Measurements from ENCODE around the gene DCLK3. TPM values are rescaled to one million over a fixed set of nuclear protein-coding genes. Genes with fewer than 3 reads are reported as not detected.

Gene DCLK3
- total RNA-seq, 1 experiment from 2014 or later, result 0.55 TPM

- no peak overlapping the region for H3K27ac Mint-ChIP-seq
- no peaks in the 10 kb centered on the region for H3K4me1 Mint-ChIP-seq
- H3K36me3 Mint-ChIP-seq, result no peaks in the 10 kb centered on the region
- ATAC-seq (no peak), DNase-seq (ENCODE audit: low spot score) (no peak)
- TF ChIP-seq ATF6 (CRISPR knock-in tag; IDR thresholded peaks at IDR 0.05) (no peak), NR2C2 (CRISPR knock-in tag; IDR thresholded peaks at IDR 0.05) (no peak), ZBTB43 (CRISPR knock-in tag; IDR thresholded peaks at IDR 0.05) (no peak)
- no peaks in the 10 kb centered on the region for H3K27me3 Mint-ChIP-seq (ENCODE audit: low read depth)
- CTCF ChIA-PET, result interaction anchor here (1.4 to 1.5 kb wide), 2 partner anchors 30 to 818 kb away, joined by 3 read pairs; no protein-coding TSS in a partner anchor
- no peaks in the 10 kb centered on the region for H3K9me3 Mint-ChIP-seq
- no peak overlapping the region for H3K4me3 Mint-ChIP-seq
- POLR2A ChIA-PET, result no interaction called here
These were observed 19.8 kb upstream of the DCLK3 start for GRCh38 chr3:36784138-36784635.

- no peak for ATAC-seq
These were observed 13.3 kb upstream of the DCLK3 start for GRCh38 chr3:36777424-36778218.

GRCh38 chr3:36776436-36776835 is 12.1 kb upstream of the DCLK3 start:
- TF ChIP-seq HMGA2 (CRISPR knock-in tag; IDR thresholded peaks at IDR 0.05) (no peak), PRRX2 (CRISPR knock-in tag; IDR thresholded peaks at IDR 0.05) (no peak), CTCF (IDR thresholded peaks at IDR 0.05) (no peak), JUN (CRISPR knock-in tag; IDR thresholded peaks at IDR 0.05) (no peak), HMGXB4 (CRISPR knock-in tag; IDR thresholded peaks at IDR 0.05) (no peak), NR1H2 (CRISPR knock-in tag; IDR thresholded peaks at IDR 0.05) (no peak), EMX1 (CRISPR knock-in tag; IDR thresholded peaks at IDR 0.05) (no peak)
- Mint-ChIP-seq H3K4me3 (no peak overlapping the region), H3K27ac (no peak overlapping the region), H3K36me3 (no peaks in the 10 kb centered on the region), H3K27me3 (ENCODE audit: low read depth) (no peaks in the 10 kb centered on the region), H3K4me1 (peaks cover 6% of the 10 kb centered on the region), H3K9me3 (no peaks in the 10 kb centered on the region)
- CTCF ChIA-PET, result interaction anchor here (1.2 kb wide), 1 partner anchor 16 kb away, joined by 3 read pairs; no protein-coding TSS in a partner anchor
- POLR2A ChIA-PET, result no interaction called here
- no peak for ATAC-seq
- DNase-seq (ENCODE audit: low spot score), result no peak

More at GRCh38 chr3:36777424-36778218, 13.3 kb upstream of the DCLK3 start:
- ChIA-PET CTCF (no interaction called here), POLR2A (no interaction called here)
- Mint-ChIP-seq H3K36me3 (no peaks in the 10 kb centered on the region), H3K4me1 (peaks cover 6% of the 10 kb centered on the region), H3K27ac (no peak overlapping the region), H3K27me3 (ENCODE audit: low read depth) (no peaks in the 10 kb centered on the region), H3K4me3 (no peak overlapping the region), H3K9me3 (no peaks in the 10 kb centered on the region)
- TF ChIP-seq E2F5 (CRISPR knock-in tag; IDR thresholded peaks at IDR 0.05), result no peak
- no peak for TF ChIP-seq ZNF121 (CRISPR knock-in tag; IDR thresholded peaks at IDR 0.05)
- TF ChIP-seq USF1 (CRISPR knock-in tag; IDR thresholded peaks at IDR 0.05), result no peak
- no peak for TF ChIP-seq FOXJ3 (CRISPR knock-in tag; IDR thresholded peaks at IDR 0.05; ENCODE audit: borderline replicate concordance)
- no peak for TF ChIP-seq TEAD4 (CRISPR knock-in tag; IDR thresholded peaks at IDR 0.05)
- TF ChIP-seq SOX15 (CRISPR knock-in tag; IDR thresholded peaks at IDR 0.05), result no peak
- TF ChIP-seq E2F1 (CRISPR knock-in tag; IDR thresholded peaks at IDR 0.05), result no peak
- no peak for TF ChIP-seq ZBTB21 (CRISPR knock-in tag; IDR thresholded peaks at IDR 0.05; ENCODE audit: borderline replicate concordance)
- no peak for TF ChIP-seq TCF7 (CRISPR knock-in tag; IDR thresholded peaks at IDR 0.05; ENCODE audit: low read depth)
- no peak for TF ChIP-seq RORB (CRISPR knock-in tag; IDR thresholded peaks at IDR 0.05)
- no peak for TF ChIP-seq ZNF423 (CRISPR knock-in tag; IDR thresholded peaks at IDR 0.05)
- no peak for DNase-seq (ENCODE audit: low spot score)

Measured in WTC11 (cell line).